ENCODE data around the gene WBP2NL.

Gene WBP2NL

DNA sequence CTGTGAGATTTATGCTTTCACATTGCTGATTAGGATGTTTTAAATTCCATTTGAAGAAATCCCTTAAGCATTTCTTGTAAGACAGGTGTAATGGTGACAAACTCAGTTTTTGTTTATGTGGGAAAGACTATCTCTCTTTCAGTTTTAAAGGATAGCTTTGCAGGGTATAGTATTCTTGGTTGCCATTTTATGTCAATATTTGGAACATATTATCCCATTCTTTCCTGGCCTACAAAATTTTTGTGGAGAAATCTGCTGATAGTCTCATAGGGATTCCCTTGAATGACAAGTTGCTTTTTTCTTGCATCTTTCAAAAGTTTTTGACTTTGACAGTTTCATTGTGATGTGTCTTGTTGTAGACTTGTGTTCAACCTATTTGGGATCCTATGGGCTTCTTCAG is 43.2 kb downstream of the WBP2NL start:
- no peak overlapping the region for H3K27ac ChIP-seq (replicated peaks)
- TF ChIP-seq, protein P1, sequence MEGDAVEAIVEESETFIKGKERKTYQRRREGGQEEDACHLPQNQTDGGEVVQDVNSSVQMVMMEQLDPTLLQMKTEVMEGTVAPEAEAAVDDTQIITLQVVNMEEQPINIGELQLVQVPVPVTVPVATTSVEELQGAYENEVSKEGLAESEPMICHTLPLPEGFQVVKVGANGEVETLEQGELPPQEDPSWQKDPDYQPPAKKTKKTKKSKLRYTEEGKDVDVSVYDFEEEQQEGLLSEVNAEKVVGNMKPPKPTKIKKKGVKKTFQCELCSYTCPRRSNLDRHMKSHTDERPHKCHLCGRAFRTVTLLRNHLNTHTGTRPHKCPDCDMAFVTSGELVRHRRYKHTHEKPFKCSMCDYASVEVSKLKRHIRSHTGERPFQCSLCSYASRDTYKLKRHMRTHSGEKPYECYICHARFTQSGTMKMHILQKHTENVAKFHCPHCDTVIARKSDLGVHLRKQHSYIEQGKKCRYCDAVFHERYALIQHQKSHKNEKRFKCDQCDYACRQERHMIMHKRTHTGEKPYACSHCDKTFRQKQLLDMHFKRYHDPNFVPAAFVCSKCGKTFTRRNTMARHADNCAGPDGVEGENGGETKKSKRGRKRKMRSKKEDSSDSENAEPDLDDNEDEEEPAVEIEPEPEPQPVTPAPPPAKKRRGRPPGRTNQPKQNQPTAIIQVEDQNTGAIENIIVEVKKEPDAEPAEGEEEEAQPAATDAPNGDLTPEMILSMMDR (IDR thresholded peaks at IDR 0.05; ENCODE audit: insufficient read depth, low read length): no peak
- TF ChIP-seq, protein P2, sequence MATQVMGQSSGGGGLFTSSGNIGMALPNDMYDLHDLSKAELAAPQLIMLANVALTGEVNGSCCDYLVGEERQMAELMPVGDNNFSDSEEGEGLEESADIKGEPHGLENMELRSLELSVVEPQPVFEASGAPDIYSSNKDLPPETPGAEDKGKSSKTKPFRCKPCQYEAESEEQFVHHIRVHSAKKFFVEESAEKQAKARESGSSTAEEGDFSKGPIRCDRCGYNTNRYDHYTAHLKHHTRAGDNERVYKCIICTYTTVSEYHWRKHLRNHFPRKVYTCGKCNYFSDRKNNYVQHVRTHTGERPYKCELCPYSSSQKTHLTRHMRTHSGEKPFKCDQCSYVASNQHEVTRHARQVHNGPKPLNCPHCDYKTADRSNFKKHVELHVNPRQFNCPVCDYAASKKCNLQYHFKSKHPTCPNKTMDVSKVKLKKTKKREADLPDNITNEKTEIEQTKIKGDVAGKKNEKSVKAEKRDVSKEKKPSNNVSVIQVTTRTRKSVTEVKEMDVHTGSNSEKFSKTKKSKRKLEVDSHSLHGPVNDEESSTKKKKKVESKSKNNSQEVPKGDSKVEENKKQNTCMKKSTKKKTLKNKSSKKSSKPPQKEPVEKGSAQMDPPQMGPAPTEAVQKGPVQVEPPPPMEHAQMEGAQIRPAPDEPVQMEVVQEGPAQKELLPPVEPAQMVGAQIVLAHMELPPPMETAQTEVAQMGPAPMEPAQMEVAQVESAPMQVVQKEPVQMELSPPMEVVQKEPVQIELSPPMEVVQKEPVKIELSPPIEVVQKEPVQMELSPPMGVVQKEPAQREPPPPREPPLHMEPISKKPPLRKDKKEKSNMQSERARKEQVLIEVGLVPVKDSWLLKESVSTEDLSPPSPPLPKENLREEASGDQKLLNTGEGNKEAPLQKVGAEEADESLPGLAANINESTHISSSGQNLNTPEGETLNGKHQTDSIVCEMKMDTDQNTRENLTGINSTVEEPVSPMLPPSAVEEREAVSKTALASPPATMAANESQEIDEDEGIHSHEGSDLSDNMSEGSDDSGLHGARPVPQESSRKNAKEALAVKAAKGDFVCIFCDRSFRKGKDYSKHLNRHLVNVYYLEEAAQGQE (IDR thresholded peaks at IDR 0.05; ENCODE audit: insufficient replicate concordance, low read depth): no peak
- TF ChIP-seq GABPA (IDR thresholded peaks at IDR 0.05; ENCODE audit: low read depth): no peak
- no peak for DNase-seq (ENCODE audit: low read depth in 1 of 2, low spot score in 1 of 2)
- no peaks in the 10 kb centered on the region for H3K27me3 ChIP-seq (ENCODE audit: insufficient read depth, poor library complexity, severe bottlenecking)
- H3K4me3 ChIP-seq (replicated peaks; ENCODE audit: insufficient read depth, low read length): no peak overlapping the region

DNA sequence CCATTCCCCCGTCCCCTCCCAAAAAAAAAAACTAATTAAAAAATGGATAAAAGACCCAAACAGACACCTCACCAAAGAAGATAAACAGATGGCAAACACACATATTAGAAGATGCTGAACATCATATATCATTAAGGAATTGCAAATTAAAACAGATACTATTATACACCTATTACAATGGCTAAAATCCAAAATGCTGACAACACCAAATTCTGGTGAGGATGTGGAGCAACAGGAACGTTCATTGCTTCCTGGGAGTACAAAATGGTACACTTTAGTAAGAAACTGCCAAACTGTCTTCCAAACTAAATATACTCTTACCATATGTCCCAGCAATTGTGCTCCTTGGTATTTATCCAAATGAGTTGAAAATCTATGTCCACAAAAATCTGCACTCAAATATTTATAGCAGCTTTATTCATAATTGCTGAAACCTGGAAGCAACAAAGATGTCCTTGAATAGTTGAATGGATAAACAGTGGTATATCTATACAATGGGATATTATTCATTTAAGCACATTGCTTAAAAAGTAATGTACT is 52.1 kb downstream of the WBP2NL start:
- Histone ChIP-seq H3K27me3 (ENCODE audit: insufficient read depth, poor library complexity, severe bottlenecking) (no peaks in the 10 kb centered on the region), H3K27ac (replicated peaks) (no peak overlapping the region), H3K4me3 (replicated peaks; ENCODE audit: insufficient read depth, low read length) (no peak overlapping the region)
- no peak for DNase-seq (ENCODE audit: low read depth in 1 of 2, low spot score in 1 of 2)
- TF ChIP-seq GABPA (IDR thresholded peaks at IDR 0.05; ENCODE audit: low read depth) (no peak), POLR2AphosphoS5 (IDR thresholded peaks at IDR 0.05; ENCODE audit: low read depth) (no peak), SPI1 (IDR thresholded peaks at IDR 0.05; ENCODE audit: borderline replicate concordance, low read depth) (no peak)
- TF ChIP-seq, protein P2 (IDR thresholded peaks at IDR 0.05; ENCODE audit: insufficient replicate concordance, low read depth): no peak
- TF ChIP-seq, protein P1 (IDR thresholded peaks at IDR 0.05; ENCODE audit: insufficient read depth, low read length): no peak

DNA sequence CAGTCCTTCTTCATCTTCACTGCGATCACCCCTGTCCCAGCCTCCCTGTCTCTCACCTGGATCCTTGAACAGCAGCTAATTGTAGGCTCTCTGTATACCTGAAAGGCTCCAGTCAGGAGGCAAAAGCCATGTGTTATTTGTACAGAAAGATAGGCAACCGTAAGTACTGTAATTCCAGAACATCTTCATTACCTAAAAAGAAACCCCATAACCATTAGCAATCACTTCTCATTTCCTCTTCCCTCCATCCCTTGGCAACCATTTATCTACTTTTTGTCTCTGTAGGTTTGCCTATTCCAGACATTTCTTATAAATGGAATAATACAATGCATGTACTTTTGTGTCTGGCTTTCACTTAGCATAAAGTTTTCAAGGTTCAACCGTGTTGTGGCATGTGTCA is 54.2 kb downstream of the WBP2NL start:
- Histone ChIP-seq H3K27ac (replicated peaks) (no peak overlapping the region), H3K4me3 (replicated peaks; ENCODE audit: insufficient read depth, low read length) (no peak overlapping the region), H3K27me3 (ENCODE audit: insufficient read depth, poor library complexity, severe bottlenecking) (no peaks in the 10 kb centered on the region)
- no peak for DNase-seq (ENCODE audit: low read depth in 1 of 2, low spot score in 1 of 2)
- TF ChIP-seq GABPA (IDR thresholded peaks at IDR 0.05; ENCODE audit: low read depth) (no peak), SPI1 (IDR thresholded peaks at IDR 0.05; ENCODE audit: borderline replicate concordance, low read depth) (no peak)
- TF ChIP-seq, protein P2 (IDR thresholded peaks at IDR 0.05; ENCODE audit: insufficient replicate concordance, low read depth): no peak
- TF ChIP-seq, protein P1 (IDR thresholded peaks at IDR 0.05; ENCODE audit: insufficient read depth, low read length): no peak
